Temporal lobe (tissue), 2 donors: ENCODE data around the gene ZNF213. TPM values are rescaled to one million over a fixed set of nuclear protein-coding genes. Genes with fewer than 3 reads are reported as not detected.

Source experiments
- small RNA-seq: library from RNA; depleted of rRNA; stranded (forward); fragments of <200 nt; gene quantifications from one replicate; pipeline ENCODE3, GENCODE V24; 2014; ENCODE audit warnings: low replicate concordance
- total RNA-seq: library from RNA; depleted of rRNA; stranded (reverse); fragments of >200 nt; gene quantifications from one replicate; pipeline ENCODE4 v1.2.3, GENCODE V29; 2014

The ZNF213 gene
- total RNA-seq, 1 donor from 2014 or later = 12.3 TPM

Small RNAs within 50 kb of the gene (small RNA-seq; reads per million reads assigned to genes)
- gene RNU1-22P = 0.56 reads per million, percentile 54 among the genes with 10 or more reads in this experiment

Other genes with a start within 250 kb of the ZNF213 start
- gene FLYWCH1, start 223.1 kb upstream of the ZNF213 start, total RNA-seq = 19.4 TPM
- gene KREMEN2, start 170.8 kb upstream of the ZNF213 start, total RNA-seq = 0.25 TPM
- 14.8 TPM for gene PAQR4, start 165.7 kb upstream of the ZNF213 start, total RNA-seq
- 1.7 TPM for gene PKMYT1, start 154.6 kb upstream of the ZNF213 start, total RNA-seq
- not detected for gene CLDN9, start 122.1 kb upstream of the ZNF213 start, total RNA-seq
- 0.49 TPM for gene CLDN6, start 116.8 kb upstream of the ZNF213 start, total RNA-seq
- gene TNFRSF12A, start 114.7 kb upstream of the ZNF213 start, total RNA-seq = 1.2 TPM
- gene HCFC1R1, start 111.1 kb upstream of the ZNF213 start, total RNA-seq = 8.1 TPM
- 3.9 TPM for gene THOC6, start 111.0 kb upstream of the ZNF213 start, total RNA-seq
- gene BICDL2, start 98.1 kb upstream of the ZNF213 start, total RNA-seq = not detected
- 0.49 TPM for gene MMP25, start 88.5 kb upstream of the ZNF213 start, total RNA-seq
- 2.2 TPM for gene IL32, start 69.4 kb upstream of the ZNF213 start, total RNA-seq
- 0.49 TPM for gene ZSCAN10, start 35.7 kb upstream of the ZNF213 start, total RNA-seq
- gene ZNF205, start 22.4 kb upstream of the ZNF213 start, total RNA-seq = 14.5 TPM
- 0.98 TPM for gene OR1F1, start 53.2 kb downstream of the ZNF213 start, total RNA-seq
- 7.9 TPM for gene ZNF200, start 100.1 kb downstream of the ZNF213 start, total RNA-seq
- gene MEFV, start 121.6 kb downstream of the ZNF213 start, total RNA-seq = under 0.01 TPM
- gene ZNF263, start 148.5 kb downstream of the ZNF213 start, total RNA-seq = 45.5 TPM
- 21.4 TPM for gene TIGD7, start 170.4 kb downstream of the ZNF213 start, total RNA-seq
- gene ZNF75A, start 170.5 kb downstream of the ZNF213 start, total RNA-seq = 31.5 TPM
- gene OR2C1, start 220.9 kb downstream of the ZNF213 start, total RNA-seq = 0.49 TPM